ENCODE measurements around the gene PKNOX2. TPM values are rescaled to one million over a fixed set of nuclear protein-coding genes. Genes with fewer than 3 reads are reported as not detected.

Gene PKNOX2
- total RNA-seq, 1 experiment from 2014 or later, result 0.10 TPM

DNA sequence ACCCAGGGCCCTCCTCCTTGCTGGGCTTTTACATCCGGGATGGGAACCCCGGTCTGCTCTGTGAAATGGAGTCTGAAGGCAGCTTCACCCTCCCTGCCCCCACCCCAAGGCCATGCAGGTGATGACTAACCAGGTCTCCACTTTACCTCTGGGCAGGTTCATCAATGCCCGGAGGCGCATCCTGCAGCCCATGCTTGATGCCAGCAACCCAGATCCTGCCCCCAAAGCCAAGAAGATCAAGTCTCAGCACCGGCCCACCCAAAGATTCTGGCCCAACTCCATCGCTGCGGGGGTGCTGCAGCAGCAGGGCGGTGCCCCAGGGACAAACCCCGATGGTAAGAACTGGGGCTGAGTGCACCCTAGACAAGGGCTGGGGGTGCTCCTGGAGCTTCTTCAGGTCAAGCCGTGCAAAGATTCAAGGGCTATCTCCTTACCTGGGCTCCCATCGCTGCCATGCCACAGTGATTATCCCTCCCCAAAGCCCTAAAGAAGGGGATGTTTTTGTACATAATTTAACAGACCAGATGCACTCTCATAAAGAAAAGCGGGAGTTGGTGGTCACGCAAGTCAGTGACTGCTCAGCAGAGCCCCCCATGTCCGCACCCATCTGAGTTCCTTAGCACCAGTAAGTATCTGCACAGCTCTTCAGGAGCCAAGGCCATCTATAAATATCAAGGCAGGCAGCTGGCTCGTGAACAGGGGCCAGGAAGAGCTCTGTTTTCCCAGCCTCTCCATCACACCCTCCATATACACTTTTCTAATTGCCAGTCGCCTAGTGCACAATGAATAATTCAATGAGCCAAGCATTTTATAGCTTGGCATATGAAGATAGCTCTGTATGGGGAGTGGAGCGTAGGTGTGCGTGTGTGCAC, 265.5 kb downstream of the PKNOX2 start:
- DNase-seq (ENCODE audit: low read depth), result no peak

DNA sequence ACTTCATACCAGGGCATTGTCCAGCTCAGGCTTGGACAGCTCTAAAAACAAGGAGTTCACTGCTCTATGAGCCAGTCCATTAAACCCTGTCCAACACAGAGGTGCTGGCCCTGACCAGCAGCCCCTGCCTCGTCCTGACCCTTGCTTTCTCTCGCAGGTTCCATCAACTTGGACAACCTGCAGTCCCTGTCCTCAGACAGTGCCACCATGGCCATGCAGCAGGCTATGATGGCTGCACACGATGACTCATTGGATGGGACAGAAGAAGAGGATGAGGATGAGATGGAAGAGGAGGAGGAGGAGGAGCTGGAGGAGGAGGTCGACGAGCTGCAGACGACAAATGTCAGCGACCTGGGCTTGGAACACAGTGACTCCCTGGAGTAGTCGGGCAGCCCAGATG, 266.5 kb downstream of the PKNOX2 start:
- no peak for DNase-seq (ENCODE audit: low read depth)

DNA sequence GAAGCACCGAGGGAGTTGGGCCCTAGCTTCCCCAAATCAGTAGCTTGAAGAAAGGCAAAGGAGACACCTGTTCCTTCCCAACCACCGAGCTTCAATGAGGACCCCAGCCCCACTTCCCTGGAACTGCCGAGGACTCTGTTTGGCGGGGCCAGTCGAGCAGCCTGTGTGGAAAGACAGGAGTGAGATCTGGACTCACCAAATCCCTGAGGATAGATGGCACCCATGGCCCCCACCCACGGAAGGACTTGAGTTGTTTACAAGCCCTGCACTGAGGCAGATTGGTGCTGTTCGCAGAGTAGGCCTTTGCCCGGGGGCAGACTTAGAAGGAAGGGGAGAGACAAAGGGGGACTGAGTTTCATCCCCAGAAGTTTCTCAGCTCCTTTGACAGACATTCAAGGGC, 266.9 kb downstream of the PKNOX2 start:
- no peak for DNase-seq (ENCODE audit: low read depth)

DNA sequence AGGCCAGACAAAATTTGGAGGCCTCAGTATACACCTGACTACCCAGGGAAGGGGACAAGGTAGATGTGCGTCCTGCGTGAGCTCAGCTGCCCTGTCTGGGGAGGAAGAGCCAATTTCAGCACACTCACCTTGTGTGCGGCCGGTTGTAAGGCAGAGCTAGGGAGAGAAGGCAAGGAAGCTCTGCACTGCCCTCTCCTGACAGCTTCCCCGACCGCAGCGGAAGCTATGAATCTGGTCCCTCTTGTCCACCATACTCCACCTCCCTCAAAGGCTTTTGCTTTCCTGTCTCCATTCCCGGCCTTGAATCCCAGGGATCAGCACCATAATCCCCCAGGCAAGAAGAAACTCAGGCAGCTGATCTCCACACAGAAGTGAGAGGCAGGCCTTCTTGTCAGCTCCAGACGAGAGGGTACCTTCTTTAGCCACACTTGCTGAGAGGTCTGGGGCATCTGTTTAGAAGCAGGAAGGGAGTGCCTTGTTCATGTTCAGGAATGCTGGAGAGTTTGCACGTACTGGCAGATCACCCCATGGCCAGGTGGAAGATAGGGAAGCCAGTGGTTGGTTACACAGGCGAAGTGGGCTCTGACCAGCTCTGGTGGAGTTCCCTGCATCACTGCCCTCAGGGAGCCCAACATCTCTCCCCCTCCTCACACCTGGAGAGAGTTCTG, 269.0 kb downstream of the PKNOX2 start:
- DNase-seq (ENCODE audit: low read depth), result peak; percentile 66

DNA sequence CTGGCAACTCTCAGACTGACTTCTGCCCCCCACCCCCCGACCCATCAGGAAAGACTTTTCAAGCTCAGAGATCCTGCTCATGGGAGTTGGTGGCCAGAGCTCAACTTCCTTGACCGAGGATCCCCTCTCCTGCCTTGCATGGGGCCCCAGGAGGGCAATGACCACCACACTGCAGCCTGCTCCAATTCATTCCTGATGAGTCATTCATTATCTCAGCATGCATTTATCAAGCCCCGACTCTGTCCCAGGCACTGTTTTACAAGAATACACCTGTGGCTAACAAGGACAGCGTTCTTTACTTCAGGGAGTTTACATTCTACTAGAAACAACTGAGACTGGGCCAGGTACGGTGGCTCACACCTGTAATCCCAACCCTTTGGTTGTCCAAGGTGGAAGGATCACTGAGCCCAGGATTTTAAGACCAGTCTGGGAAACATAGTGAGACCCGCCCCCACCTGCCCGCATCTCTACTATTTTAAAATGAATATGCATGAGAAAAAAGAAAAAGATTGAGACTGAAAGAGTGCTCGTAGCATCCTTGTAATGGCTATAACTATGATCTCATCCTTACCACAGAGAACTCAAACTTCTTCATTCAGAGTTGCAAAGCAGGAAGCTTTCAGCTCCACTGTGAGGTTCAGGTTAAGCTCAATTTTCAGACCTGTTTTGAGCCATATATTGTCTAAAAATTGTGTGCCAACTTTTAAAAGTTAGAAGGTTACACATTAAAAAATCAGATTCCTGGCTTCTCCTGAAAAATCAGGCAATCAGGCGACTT, 271.1 kb downstream of the PKNOX2 start:
- no peak for DNase-seq (ENCODE audit: low read depth)

DNA sequence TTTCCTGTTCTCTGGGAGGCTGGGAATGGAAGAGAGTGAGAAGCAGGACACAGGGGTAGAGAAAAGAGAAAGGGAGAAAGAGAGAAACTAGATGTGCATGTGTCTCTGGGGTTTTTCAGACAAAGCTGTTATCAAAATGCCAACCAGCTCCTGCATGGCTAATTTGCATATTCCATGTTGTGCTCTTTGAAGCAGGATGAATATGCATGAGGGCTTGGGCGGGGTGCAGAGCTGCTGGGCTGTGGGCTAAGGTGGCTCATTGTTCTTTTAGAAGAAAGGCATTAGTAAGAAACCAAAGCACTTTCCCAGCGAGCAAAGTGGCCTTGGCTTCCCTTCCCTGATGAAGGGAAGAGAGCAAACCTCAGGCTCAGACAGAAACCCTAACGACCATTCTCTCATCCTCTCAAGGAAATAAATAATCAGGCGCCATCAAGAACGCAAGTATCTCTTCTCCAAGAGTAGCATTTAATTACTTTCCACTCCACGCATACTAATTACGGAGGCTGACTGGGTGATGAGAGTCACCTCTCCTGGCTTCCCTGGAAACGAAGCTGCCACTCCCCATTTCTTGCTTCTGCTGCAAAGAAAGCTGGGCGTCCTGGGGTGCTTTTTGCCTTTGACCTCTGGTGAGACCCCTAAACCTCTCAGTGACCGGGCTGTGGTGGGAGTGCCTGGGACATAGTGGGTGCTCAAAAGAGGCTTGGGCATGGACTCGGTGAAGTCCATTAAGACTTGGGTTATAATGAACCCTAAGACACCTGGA, 277.3 kb downstream of the PKNOX2 start:
- DNase-seq (ENCODE audit: low read depth), result no peak

DNA sequence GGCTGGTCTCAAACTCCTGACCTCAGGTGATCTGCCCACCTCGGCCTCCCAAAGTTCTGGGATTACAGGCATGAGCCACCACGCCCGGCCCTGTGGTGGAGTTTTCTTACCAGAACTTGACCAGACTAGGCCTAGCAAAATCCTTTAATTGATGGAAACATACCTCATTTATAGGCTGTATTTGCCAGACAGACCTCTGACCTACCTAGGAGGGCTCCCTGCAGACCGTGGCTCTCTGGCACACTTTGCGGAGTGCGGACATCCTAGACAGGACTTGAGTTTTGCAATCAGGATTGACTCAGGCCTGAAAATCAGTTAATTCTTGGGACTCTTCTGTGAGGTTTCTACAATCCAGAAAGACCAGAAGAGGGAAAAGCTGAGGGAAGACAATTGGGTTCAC, 278.4 kb downstream of the PKNOX2 start:
- no peak for DNase-seq (ENCODE audit: low read depth)

DNA sequence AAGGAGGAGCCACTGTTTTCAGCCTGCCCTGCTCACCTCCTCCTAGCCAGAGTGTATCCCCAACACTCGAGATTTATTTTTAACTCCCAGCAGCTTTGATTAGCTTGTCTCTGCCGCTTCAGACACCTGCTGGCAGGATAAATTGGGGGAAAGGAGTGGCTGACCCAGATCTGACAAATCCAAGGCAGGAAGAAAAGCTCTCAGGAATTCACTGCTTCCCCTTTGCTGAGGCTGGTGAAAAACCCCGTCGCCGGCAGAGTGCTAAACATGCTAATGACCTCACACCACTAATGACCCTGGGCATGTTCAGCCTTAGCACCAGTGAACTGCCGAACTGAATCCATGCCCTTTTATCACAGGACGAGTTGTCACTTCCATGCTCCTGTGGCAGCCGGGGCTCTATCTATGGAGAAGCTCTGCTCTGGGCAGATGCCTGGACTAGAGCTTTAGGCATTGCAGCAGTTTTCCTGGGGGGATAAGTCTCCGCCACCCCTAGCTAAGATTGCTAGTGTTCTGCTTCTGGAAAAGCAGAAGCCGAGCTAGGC, 279.3 kb downstream of the PKNOX2 start:
- DNase-seq (ENCODE audit: low read depth), result no peak

DNA sequence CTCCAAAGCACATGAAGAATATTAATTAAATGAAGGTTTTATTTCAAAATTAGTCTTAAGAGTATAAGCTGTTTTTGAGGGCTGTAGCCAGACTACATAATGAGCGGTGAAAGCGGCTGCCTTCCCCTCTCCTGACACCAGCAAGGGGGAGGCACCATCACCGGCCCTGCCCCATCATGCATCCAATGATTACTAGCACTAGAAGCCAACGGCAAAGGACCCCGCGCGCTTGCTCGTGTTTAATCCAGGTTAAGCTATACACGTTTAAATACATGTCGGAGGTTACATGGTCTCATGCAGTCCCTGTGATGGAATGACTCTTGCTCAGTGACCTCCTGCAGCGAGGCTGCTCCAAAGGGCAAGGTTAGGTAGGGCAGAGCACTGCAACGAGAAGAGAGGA, 281.2 kb downstream of the PKNOX2 start:
- no peak for DNase-seq (ENCODE audit: low read depth)

DNA sequence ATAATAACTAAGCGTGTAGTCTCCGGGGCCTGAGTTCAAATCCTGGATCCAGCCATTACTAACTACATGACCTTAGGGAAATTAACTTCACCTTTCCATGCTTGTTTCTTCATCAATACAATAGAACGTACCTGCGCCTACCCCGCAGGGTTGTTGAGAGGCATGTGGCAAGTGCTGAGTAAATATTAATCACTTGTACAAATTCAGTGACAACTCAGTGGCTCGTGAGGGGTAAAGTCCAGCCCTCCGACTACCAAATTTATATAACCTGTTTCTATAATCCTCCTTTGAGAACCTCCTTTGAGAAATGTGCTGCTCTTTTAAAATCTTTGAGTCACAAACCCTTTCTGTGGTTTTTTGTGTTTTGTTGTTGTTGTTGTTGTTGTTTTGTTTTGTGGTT, 281.7 kb downstream of the PKNOX2 start:
- no peak for DNase-seq (ENCODE audit: low read depth)

DNA sequence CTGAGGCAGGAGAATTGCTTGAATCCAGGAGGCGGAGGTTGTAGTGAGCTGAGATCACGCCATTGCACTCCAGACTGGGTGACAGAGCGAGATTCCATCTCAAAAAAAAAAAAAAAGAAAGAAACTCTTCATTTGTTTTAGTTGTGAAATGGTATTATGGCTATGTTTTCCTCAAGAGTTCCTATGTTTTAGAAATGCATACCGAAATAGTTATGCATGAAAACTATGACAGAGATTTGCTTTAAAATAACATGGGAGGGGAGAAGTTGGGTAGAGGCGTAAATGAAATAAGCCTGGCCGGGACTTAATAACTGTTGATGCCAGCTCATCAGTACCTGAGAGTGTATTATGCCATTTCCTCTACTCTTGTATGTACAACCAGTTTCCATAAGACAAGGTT, 283.2 kb downstream of the PKNOX2 start:
- no peak for DNase-seq (ENCODE audit: low read depth)

DNA sequence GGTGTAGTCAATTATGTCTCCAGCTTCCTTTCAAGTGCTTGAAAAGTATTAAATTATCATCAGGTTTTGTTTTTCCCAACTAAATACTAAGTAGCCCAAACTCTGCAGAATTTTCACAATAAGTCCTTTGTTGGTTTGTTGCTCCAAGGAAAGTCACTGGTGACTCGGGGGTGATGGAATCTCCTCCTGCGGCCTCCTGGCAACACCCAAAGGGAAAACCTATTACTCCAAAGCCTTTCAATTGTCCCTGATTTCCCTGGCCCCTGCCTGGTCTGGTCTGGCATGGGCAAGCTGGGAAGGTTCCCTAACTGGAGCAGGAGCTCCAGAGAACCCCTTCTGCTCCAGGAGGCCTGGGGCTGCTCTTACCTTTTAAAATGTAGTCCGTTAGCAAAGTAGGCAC, 283.6 kb downstream of the PKNOX2 start:
- peak; percentile 83 for DNase-seq (ENCODE audit: low read depth)

DNA sequence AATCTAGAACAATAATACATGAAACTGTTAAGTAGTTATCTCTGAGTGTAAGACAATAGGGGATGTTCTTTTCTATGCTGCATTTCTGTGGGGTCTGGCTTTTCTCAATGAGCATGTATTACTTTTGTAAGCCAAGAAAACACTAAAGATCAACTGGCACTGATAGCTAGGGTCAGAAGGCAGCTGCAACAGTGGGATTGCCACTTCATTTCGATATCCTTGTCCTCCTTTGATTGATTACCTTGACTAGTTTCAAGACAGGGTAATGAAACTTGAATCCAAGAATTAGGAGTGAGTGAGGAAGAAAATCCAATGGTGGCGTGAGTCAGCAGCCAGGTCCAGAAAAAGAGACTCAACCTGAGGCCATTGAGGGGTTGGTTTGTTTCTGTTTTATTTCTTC, 285.0 kb downstream of the PKNOX2 start:
- no peak for DNase-seq (ENCODE audit: low read depth)

DNA sequence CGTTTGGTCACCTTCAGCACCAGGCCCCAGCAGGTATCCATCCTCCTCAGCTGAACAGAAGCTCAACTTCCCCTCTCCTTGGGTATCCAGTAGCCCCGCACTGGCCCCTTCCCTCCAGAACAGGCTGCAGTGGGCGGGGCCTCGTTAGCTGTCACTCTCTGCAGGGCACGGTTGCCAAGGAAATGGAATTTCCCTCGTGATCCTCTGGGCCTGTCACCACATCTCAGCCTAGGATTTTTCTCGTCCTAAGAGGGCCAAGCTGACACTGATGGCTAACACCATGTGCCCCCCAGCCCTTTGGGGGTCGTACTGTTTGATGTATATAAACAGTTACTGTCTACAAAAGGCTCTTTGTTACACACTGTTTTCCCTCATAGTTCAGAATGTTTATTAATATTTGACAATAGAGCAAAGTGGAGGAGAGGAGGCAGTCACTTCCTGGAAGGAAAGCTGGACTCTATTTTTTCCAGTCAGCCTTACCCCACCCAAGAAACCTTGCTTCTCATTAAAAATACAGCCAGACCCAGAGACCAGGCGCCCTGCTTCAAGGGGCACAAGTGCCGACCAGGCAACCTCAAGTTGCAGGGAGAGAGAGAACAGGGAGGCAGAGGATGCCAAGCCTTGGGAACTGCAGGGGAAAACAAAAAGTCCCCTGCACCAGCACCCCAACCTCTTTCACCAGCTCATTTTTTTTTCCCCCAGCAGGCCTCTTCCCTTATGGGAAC, 287.0 kb downstream of the PKNOX2 start:
- no peak for DNase-seq (ENCODE audit: low read depth)

DNA sequence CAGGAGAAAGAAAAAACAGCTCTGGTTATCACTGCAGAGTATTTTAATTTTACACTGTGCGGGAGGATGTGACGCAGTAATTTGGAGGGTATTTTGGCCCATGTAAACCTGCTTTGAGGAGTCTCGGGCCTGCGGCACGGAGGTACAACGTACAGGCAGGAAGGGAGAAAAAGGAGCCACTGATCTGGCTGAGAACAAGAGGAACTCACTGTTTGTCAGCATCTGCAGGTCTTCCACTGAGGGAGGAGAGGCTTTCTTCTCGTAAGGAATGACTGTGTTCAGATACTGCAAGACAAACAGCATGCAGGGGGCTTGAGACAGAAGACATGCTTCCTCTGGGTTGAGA, 287.5 kb downstream of the PKNOX2 start:
- no peak for DNase-seq (ENCODE audit: low read depth)

DNA sequence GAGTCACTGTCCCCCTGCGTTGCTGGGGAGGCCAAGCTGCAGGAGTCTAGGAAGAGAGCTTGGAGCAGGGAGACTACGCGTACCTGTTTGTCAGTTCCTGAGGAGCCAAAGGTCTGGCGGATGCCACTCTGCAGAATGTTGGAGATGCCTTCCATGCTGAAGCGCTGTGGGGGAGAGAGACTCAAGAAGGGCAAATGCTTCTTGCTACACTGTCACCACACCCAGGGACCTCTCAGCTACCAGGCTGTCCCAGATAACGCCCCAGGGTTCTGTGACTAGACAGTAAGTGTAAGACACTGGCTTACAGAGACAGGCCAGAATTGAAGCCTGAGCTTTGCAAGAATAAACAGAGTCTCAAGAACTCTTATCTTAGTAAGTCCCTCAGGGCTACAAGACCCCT, 289.5 kb downstream of the PKNOX2 start:
- DNase-seq (ENCODE audit: low read depth), result no peak

DNA sequence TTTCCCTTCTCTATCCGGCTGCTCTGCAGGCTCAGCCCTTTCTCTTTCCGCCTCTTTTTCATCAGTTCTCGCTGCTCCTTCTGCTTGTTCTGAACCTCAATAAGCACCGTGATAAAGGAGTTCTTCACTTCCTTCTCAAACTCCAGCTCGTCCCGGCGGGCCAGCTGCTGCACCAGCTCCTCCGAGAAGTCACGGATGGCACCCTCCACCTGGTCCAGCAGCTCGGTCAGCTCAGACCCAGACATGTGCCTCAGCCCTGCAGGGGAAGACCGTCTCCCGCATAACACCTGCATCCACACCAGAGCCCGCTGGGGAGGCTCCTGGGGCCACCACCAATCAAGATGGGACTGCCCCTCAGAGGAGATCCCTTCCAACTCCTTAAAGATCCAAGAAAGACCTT, 291.3 kb downstream of the PKNOX2 start:
- no peak for DNase-seq (ENCODE audit: low read depth)

DNA sequence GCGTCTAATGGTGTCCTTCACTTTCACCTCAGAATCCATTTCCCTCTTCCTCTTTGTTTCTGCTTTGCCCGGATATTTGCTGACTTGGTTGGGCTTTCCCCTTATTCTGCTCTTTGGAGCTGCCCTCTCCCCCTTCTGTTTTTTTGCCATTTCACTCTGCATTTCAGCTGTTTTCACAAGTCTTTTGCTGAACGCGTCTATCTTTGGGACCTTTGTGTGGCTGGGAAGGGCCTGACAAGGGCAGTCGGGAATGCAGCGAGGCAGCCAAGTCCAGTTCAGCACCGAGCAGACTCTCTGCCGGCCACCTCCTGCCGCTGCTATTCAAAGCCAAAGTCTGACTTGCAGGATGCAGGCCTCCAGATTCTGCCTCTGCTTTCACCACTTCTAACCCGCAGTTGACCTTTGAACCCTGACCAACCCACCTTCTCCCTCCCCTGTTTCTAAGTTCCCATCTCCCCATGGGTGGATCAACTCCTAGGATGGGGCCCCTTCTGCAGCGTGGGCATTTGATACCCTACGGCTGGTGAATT, 293.3 kb downstream of the PKNOX2 start:
- DNase-seq (ENCODE audit: low read depth), result peak; percentile 15

DNA sequence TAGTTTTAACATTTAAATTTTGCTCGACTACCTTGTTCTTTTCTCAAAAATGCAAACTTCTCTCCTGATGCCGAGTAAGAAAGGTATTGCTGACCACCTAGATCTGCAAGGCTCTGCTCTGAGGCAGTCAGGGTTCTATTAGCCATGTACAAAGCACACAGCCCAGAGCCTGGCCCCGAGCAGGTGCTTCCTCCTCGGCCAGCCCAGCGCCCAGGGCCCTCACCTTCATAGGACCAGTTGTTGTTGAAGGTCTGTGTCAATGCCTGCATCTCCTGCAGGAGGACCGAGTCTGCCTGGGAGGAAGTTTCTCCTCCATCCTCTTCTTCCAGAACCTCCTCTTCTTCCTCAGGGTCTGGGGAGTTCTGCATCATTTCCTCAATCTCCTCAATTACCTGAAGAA, 295.7 kb downstream of the PKNOX2 start:
- no peak for DNase-seq (ENCODE audit: low read depth)

DNA sequence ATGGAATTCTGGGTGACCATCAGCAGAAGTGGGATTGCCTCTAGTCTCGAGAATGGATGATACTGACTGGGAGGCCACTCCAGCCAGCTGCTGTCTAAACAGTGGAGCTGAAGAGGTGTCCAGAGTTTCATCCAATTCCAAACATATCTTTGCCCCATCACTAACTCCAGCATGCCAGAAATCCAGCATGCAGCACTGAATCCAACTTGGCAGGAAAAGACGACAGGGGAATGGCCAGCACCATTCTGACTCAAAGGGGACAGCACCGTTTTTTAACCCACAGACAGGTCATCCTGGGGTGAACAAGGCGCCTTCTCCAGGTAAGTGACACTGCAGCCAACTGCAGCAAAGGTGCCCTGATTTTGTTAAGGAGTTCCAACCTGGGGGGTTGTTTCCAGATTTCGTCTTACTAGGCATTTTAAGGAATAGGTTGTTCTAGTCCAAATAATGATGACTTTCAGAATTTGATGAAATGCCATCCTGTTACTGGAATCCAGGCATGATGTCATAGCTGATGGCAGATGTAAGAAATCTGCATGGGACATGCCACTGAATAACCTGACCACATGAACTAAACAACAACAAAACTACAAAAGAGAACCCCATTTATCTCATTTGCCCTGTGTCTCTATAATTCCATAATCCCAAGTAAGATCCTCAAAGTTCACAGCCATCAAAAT, 299.2 kb downstream of the PKNOX2 start:
- no peak for DNase-seq (ENCODE audit: low read depth)

All from HT1080 (cell line).